Activated naive CD8-positive, alpha-beta T cell treated with anti-CD3 and anti-CD28 coated beads, Interleukin-2, amount 50 U/mL, for 24 hours (primary cell): ENCODE measurements around the gene SVIL.

Experiments used
- ATAC-seq: fragments of 150-1000 bp; cut with Tn5 transposase; one replicate; pipeline ENCODE4 v1.10.0; 2021
- DNase-seq: peaks from one replicate; pipeline ENCODE4 v3.0.0; 2021
- H3K27ac Mint-ChIP-seq: one replicate; pipeline ENCODE4 v1.8.0; 2021; ENCODE audit warnings: mild to moderate bottlenecking, mixed read lengths
- H3K27me3 Mint-ChIP-seq: one replicate; pipeline ENCODE4 v1.8.0; 2021; ENCODE audit warnings: mixed read lengths
- H3K36me3 Mint-ChIP-seq: one replicate; pipeline ENCODE4 v1.8.0; 2021; ENCODE audit warnings: low read depth, mixed read lengths
- H3K4me1 Mint-ChIP-seq: one replicate; pipeline ENCODE4 v1.8.0; 2021; ENCODE audit warnings: mixed read lengths
- H3K4me3 Mint-ChIP-seq: one replicate; pipeline ENCODE4 v1.8.0; 2021; ENCODE audit warnings: mild to moderate bottlenecking, moderate library complexity, mixed read lengths
- H3K9me3 Mint-ChIP-seq: one replicate; pipeline ENCODE4 v1.8.0; 2021; ENCODE audit warnings: mixed read lengths

Gene SVIL

GRCh38 chr10:29424017-29424416 lies 210.8 kb downstream of the SVIL start:
- Mint-ChIP-seq H3K9me3 (no peaks in the 10 kb centered on the region), H3K27ac (no peak overlapping the region), H3K4me1 (no peaks in the 10 kb centered on the region), H3K36me3 (peaks cover 23% of the 10 kb centered on the region), H3K4me3 (no peak overlapping the region), H3K27me3 (no peaks in the 10 kb centered on the region)
- DNase-seq (no peak), ATAC-seq (no peak)

- DNase-seq (no peak), ATAC-seq (no peak)
- no peaks in the 10 kb centered on the region for H3K27me3 Mint-ChIP-seq
- H3K9me3 Mint-ChIP-seq: no peaks in the 10 kb centered on the region
- no peaks in the 10 kb centered on the region for H3K4me1 Mint-ChIP-seq
- no peak overlapping the region for H3K27ac Mint-ChIP-seq
- H3K4me3 Mint-ChIP-seq: no peak overlapping the region
- H3K36me3 Mint-ChIP-seq: peaks cover 30% of the 10 kb centered on the region
Measured at GRCh38 chr10:29420744-29421143, 214.0 kb downstream of the SVIL start.

- Mint-ChIP-seq H3K4me3 (no peak overlapping the region), H3K27me3 (no peaks in the 10 kb centered on the region), H3K9me3 (no peaks in the 10 kb centered on the region), H3K4me1 (peaks cover 8% of the 10 kb centered on the region), H3K27ac (no peak overlapping the region), H3K36me3 (peaks cover 30% of the 10 kb centered on the region)
- ATAC-seq (no peak), DNase-seq (no peak)
Measured at GRCh38 chr10:29417324-29417723, 217.4 kb downstream of the SVIL start.

- H3K27me3 Mint-ChIP-seq: no peaks in the 10 kb centered on the region
- ATAC-seq (no peak), DNase-seq (no peak)
- peaks cover 17% of the 10 kb centered on the region for H3K36me3 Mint-ChIP-seq
- no peaks in the 10 kb centered on the region for H3K9me3 Mint-ChIP-seq
- no peak overlapping the region for H3K27ac Mint-ChIP-seq
- no peak overlapping the region for H3K4me3 Mint-ChIP-seq
- peaks cover 19% of the 10 kb centered on the region for H3K4me1 Mint-ChIP-seq
Measured at GRCh38 chr10:29415876-29416275, 218.9 kb downstream of the SVIL start.

- Mint-ChIP-seq H3K27ac (peak overlapping the region; percentile 3), H3K4me3 (no peak overlapping the region)
Measured at GRCh38 chr10:29414501-29414900, 220.3 kb downstream of the SVIL start.

GRCh38 chr10:29412485-29412884 lies 222.3 kb downstream of the SVIL start:
- DNase-seq (no peak), ATAC-seq (peak; percentile 56)
- Mint-ChIP-seq H3K4me1 (peaks cover 24% of the 10 kb centered on the region), H3K36me3 (peaks cover 18% of the 10 kb centered on the region), H3K9me3 (peaks cover 6% of the 10 kb centered on the region), H3K27me3 (no peaks in the 10 kb centered on the region), H3K4me3 (no peak overlapping the region), H3K27ac (no peak overlapping the region)

More at GRCh38 chr10:29414501-29414900, 220.3 kb downstream of the SVIL start:
- Mint-ChIP-seq H3K27me3 (no peaks in the 10 kb centered on the region), H3K36me3 (peaks cover 17% of the 10 kb centered on the region), H3K4me1 (peaks cover 24% of the 10 kb centered on the region), H3K9me3 (no peaks in the 10 kb centered on the region)
- DNase-seq: no peak
- ATAC-seq: no peak

GRCh38 chr10:29411666-29412315 lies 223.0 kb downstream of the SVIL start:
- Mint-ChIP-seq H3K9me3 (peaks cover 10% of the 10 kb centered on the region), H3K27ac (no peak overlapping the region), H3K4me3 (peak overlapping the region; percentile 24), H3K27me3 (no peaks in the 10 kb centered on the region), H3K36me3 (peaks cover 13% of the 10 kb centered on the region), H3K4me1 (peaks cover 24% of the 10 kb centered on the region)
- DNase-seq: no peak
- ATAC-seq: no peak

- Mint-ChIP-seq H3K4me3 (peak overlapping the region; percentile 91), H3K9me3 (peaks cover 10% of the 10 kb centered on the region), H3K27me3 (no peaks in the 10 kb centered on the region), H3K4me1 (peaks cover 24% of the 10 kb centered on the region), H3K36me3 (peaks cover 6% of the 10 kb centered on the region), H3K27ac (peak overlapping the region; percentile 84)
- DNase-seq: peak; percentile 54
- ATAC-seq: peak; percentile 76
Measured at GRCh38 chr10:29409241-29410054, 225.3 kb downstream of the SVIL start.

- ATAC-seq (no peak), DNase-seq (no peak)
- Mint-ChIP-seq H3K27me3 (no peaks in the 10 kb centered on the region), H3K4me1 (peaks cover 24% of the 10 kb centered on the region), H3K4me3 (peak overlapping the region; percentile 91), H3K9me3 (peaks cover 10% of the 10 kb centered on the region), H3K36me3 (peaks cover 6% of the 10 kb centered on the region), H3K27ac (peak overlapping the region; percentile 84)
Measured at GRCh38 chr10:29408847-29409240, 225.9 kb downstream of the SVIL start.
